ENCODE measurements around the gene EMP2. TPM values are rescaled to one million over a fixed set of nuclear protein-coding genes. Genes with fewer than 3 reads are reported as not detected.
"Not testable (repeated sequence)": the region's sequence is repeated elsewhere in the genome, so short reads cannot be mapped to it uniquely, and the experiment has no call there.

Gene EMP2
- total RNA-seq, 1 experiment from 2014 or later: 6.3 TPM

- in situ Hi-C loops (cut with HindIII; ENCODE audit: low sequenced_read_pairs): no loop called here
- DNase-seq (ENCODE audit: low spot score): peak; percentile 53
Measured at GRCh38 chr16:10558746-10559641, 21.4 kb downstream of the EMP2 start.

GRCh38 chr16:10558305-10558704, 22.1 kb downstream of the EMP2 start:
- in situ Hi-C loops (cut with HindIII; ENCODE audit: low sequenced_read_pairs): no loop called here

GRCh38 chr16:10557750-10558149, 22.6 kb downstream of the EMP2 start:
- in situ Hi-C loops (cut with HindIII; ENCODE audit: low sequenced_read_pairs): no loop called here
- DNase-seq (ENCODE audit: low spot score): no peak

More at GRCh38 chr16:10558305-10558704, 22.1 kb downstream of the EMP2 start:
- DNase-seq (ENCODE audit: low spot score): no peak

- in situ Hi-C loops (cut with HindIII; ENCODE audit: low sequenced_read_pairs): no loop called here
- DNase-seq (ENCODE audit: low spot score): no peak
Measured at GRCh38 chr16:10556236-10556635, 24.2 kb downstream of the EMP2 start.

GRCh38 chr16:10554569-10554968, 25.8 kb downstream of the EMP2 start:
- in situ Hi-C loops (cut with HindIII; ENCODE audit: low sequenced_read_pairs): no loop called here
- DNase-seq (ENCODE audit: low spot score): no peak

- DNase-seq (ENCODE audit: low spot score): no peak
- in situ Hi-C loops (cut with HindIII; ENCODE audit: low sequenced_read_pairs): no loop called here
Measured at GRCh38 chr16:10552998-10553491, 27.4 kb downstream of the EMP2 start.

- in situ Hi-C loops (cut with HindIII; ENCODE audit: low sequenced_read_pairs): no loop called here
- DNase-seq (ENCODE audit: low spot score): no peak
Measured at GRCh38 chr16:10552281-10552680, 28.1 kb downstream of the EMP2 start.

- DNase-seq (ENCODE audit: low spot score): no peak
- in situ Hi-C loops (cut with HindIII; ENCODE audit: low sequenced_read_pairs): no loop called here
Measured at GRCh38 chr16:10551881-10552280, 28.5 kb downstream of the EMP2 start.

- no peak for DNase-seq (ENCODE audit: low spot score)
- in situ Hi-C loops (cut with HindIII; ENCODE audit: low sequenced_read_pairs): no loop called here
Measured at GRCh38 chr16:10548404-10548803, 32.0 kb downstream of the EMP2 start.

GRCh38 chr16:10547708-10548107, 32.7 kb downstream of the EMP2 start:
- no peak for DNase-seq (ENCODE audit: low spot score)
- in situ Hi-C loops (cut with HindIII; ENCODE audit: low sequenced_read_pairs): no loop called here

GRCh38 chr16:10543231-10543977, 37.0 kb downstream of the EMP2 start:
- no peak for DNase-seq (ENCODE audit: low spot score)
- in situ Hi-C loops (cut with HindIII; ENCODE audit: low sequenced_read_pairs): no loop called here

GRCh38 chr16:10541366-10541765, 39.0 kb downstream of the EMP2 start:
- in situ Hi-C loops (cut with HindIII; ENCODE audit: low sequenced_read_pairs): no loop called here
- DNase-seq (ENCODE audit: low spot score): no peak

GRCh38 chr16:10539793-10540192, 40.6 kb downstream of the EMP2 start:
- in situ Hi-C loops (cut with HindIII; ENCODE audit: low sequenced_read_pairs): no loop called here

GRCh38 chr16:10539236-10539635, 41.2 kb downstream of the EMP2 start:
- DNase-seq (ENCODE audit: low spot score): no peak
- in situ Hi-C loops (cut with HindIII; ENCODE audit: low sequenced_read_pairs): no loop called here

More at GRCh38 chr16:10539793-10540192, 40.6 kb downstream of the EMP2 start:
- no peak for DNase-seq (ENCODE audit: low spot score)

- in situ Hi-C loops (cut with HindIII; ENCODE audit: low sequenced_read_pairs): no loop called here
Measured at GRCh38 chr16:10538583-10538982, 41.8 kb downstream of the EMP2 start.

GRCh38 chr16:10537946-10538345, 42.5 kb downstream of the EMP2 start:
- in situ Hi-C loops (cut with HindIII; ENCODE audit: low sequenced_read_pairs): no loop called here
- no peak for DNase-seq (ENCODE audit: low spot score)

More at GRCh38 chr16:10538583-10538982, 41.8 kb downstream of the EMP2 start:
- DNase-seq (ENCODE audit: low spot score): no peak

- DNase-seq (ENCODE audit: low spot score): no peak
- in situ Hi-C loops (cut with HindIII; ENCODE audit: low sequenced_read_pairs): no loop called here
Measured at GRCh38 chr16:10536814-10537389, 43.5 kb downstream of the EMP2 start.

- in situ Hi-C loops (cut with HindIII; ENCODE audit: low sequenced_read_pairs); DNase-seq (ENCODE audit: low spot score): not testable (repeated sequence)
Measured at GRCh38 chr16:10536328-10536727, 44.1 kb downstream of the EMP2 start.

- in situ Hi-C loops (cut with HindIII; ENCODE audit: low sequenced_read_pairs): no loop called here
- no peak for DNase-seq (ENCODE audit: low spot score)
Measured at GRCh38 chr16:10535461-10535860, 44.9 kb downstream of the EMP2 start.

- in situ Hi-C loops (cut with HindIII; ENCODE audit: low sequenced_read_pairs): no loop called here
- DNase-seq (ENCODE audit: low spot score): no peak
Measured at GRCh38 chr16:10534748-10535147, 45.6 kb downstream of the EMP2 start.
